Breast epithelium (tissue), 4 donors: ENCODE results near the gene ARHGEF4. TPM values are rescaled to one million over a fixed set of nuclear protein-coding genes. Genes with fewer than 3 reads are reported as not detected.

Experiments
- DNase-seq, 2 donors: peaks; one replicate each; pipeline ENCODE4 v3.0.0-alpha.2; 2019; ENCODE audit warnings: low spot score in 2 of 2
- H3K27ac ChIP-seq, 2 donors: fragments of 200-600 bp; sonication (generic) in 1 of 2; one replicate each; pipeline ENCODE4 v1.5.1; 2016 to 2019; ENCODE audit warnings: mild to moderate bottlenecking in 1 of 2
- H3K27me3 ChIP-seq, 2 donors: fragments of 200-600 bp; sonication (generic) in 1 of 2; one replicate each; pipeline versions ENCODE4 v1.5.1 to v1.6.0; 2017 to 2019; ENCODE audit warnings: control low read depth in 1 of 2, mild to moderate bottlenecking in 1 of 2
- H3K36me3 ChIP-seq: fragments of 200-600 bp; one replicate; pipeline ENCODE4 v1.5.1; 2019
- H3K4me1 ChIP-seq, 2 donors: fragments of 200-600 bp; sonication (generic); one replicate each; pipeline ENCODE4 v1.5.1; 2016 to 2019; ENCODE audit warnings: control low read depth in 1 of 2
- H3K4me3 ChIP-seq, 3 donors: fragments of 200-600 bp; sonication (generic); 1 replicate in 2 of 3; 2 replicates in 1 of 3; pipeline ENCODE4 v1.5.1; 2016 to 2019; ENCODE audit warnings: mild to moderate bottlenecking in 3 of 3, moderate library complexity in 2 of 3
- H3K9me3 ChIP-seq, 2 donors: fragments of 200-600 bp; sonication (generic) in 1 of 2; one replicate each; pipeline ENCODE4 v1.5.1; 2016 to 2019; ENCODE audit warnings: control low read depth in 1 of 2
- CTCF ChIP-seq, 3 donors: fragments of 450-650 bp; IDR thresholded peaks; one replicate each; pipeline ENCODE4 v1.5.1; 2016 to 2017; ENCODE audit warnings: antibody characterized with exemption in 3 of 3, mild to moderate bottlenecking in 3 of 3, moderate library complexity in 3 of 3
- POLR2A ChIP-seq: fragments of 450-650 bp; IDR thresholded peaks from one replicate; pipeline ENCODE4 v1.6.1; 2016; ENCODE audit warnings: antibody characterized with exemption, mild to moderate bottlenecking, moderate library complexity
- POLR2AphosphoS5 ChIP-seq, 3 donors: sonication (generic); formaldehyde crosslinking; IDR thresholded peaks; one replicate each; pipeline ENCODE4 v1.6.1; 2017; ENCODE audit warnings: antibody characterized with exemption in 3 of 3
- intact Hi-C: fragments of 100-400 bp; cut with DNase I; formaldehyde crosslinking; loops from one replicate; pipeline ENCODE4 v1.15.1; 2023; ENCODE audit warnings: low total_unique reads
- total RNA-seq, 3 donors: library from RNA; depleted of rRNA; stranded (reverse); fragments of >200 nt; gene quantifications; one replicate each; pipeline ENCODE4 v1.1.0, GENCODE V29; 2016

Gene ARHGEF4
- total RNA-seq, 3 donors from 2014 or later = 7.5 to 10.1 (median 8.0) TPM

- Histone ChIP-seq H3K4me1 (no peaks in the 10 kb centered on the region), H3K36me3 (no peaks in the 10 kb centered on the region), H3K4me3 (no peak overlapping the region), H3K9me3 (peaks cover 0 to 7% of the 10 kb centered on the region in 2 donors), H3K27me3 (no peaks in the 10 kb centered on the region), H3K27ac (no peak overlapping the region)
- TF ChIP-seq POLR2A (no peak), POLR2AphosphoS5 (IDR thresholded peaks at IDR 0.05) (no peak), CTCF (IDR thresholded peaks at IDR 0.05) (no peak)
- no peak for DNase-seq
- intact Hi-C loops = loop anchor here (10.0 kb wide), 1 partner anchor 81 kb away; no protein-coding TSS in a partner anchor
Observed at GRCh38 chr2:130875935-130876334, 39.2 kb downstream of the ARHGEF4 start.

- DNase-seq = no peak
- intact Hi-C loops = loop anchor here (10.0 kb wide), 1 partner anchor 82 kb away; no protein-coding TSS in a partner anchor
- no peak for TF ChIP-seq POLR2AphosphoS5 (IDR thresholded peaks at IDR 0.05)
- no peak for TF ChIP-seq CTCF (IDR thresholded peaks at IDR 0.05)
- TF ChIP-seq POLR2A = no peak
Observed at GRCh38 chr2:130877258-130877657, 40.5 kb downstream of the ARHGEF4 start.

GRCh38 chr2:130878316-130878715 lies 41.6 kb downstream of the ARHGEF4 start:
- no peaks in the 10 kb centered on the region for H3K36me3 ChIP-seq
- no peaks in the 10 kb centered on the region for H3K27me3 ChIP-seq
- no peak overlapping the region for H3K27ac ChIP-seq
- intact Hi-C loops = loop anchor here (10.0 kb wide), 1 partner anchor 84 kb away; no protein-coding TSS in a partner anchor
- TF ChIP-seq POLR2AphosphoS5 (IDR thresholded peaks at IDR 0.05) (no peak), CTCF (IDR thresholded peaks at IDR 0.05) (no peak), POLR2A (no peak)
- DNase-seq = no peak
- no peaks in the 10 kb centered on the region for H3K4me1 ChIP-seq
- H3K9me3 ChIP-seq = peaks cover 0 to 7% of the 10 kb centered on the region in 2 donors
- H3K4me3 ChIP-seq = no peak overlapping the region

More at GRCh38 chr2:130877258-130877657, 40.5 kb downstream of the ARHGEF4 start:
- Histone ChIP-seq H3K27ac (no peak overlapping the region), H3K27me3 (no peaks in the 10 kb centered on the region), H3K4me1 (no peaks in the 10 kb centered on the region), H3K4me3 (no peak overlapping the region), H3K9me3 (peaks cover 0 to 7% of the 10 kb centered on the region in 2 donors), H3K36me3 (no peaks in the 10 kb centered on the region)

- TF ChIP-seq CTCF (IDR thresholded peaks at IDR 0.05) (no peak), POLR2A (no peak), POLR2AphosphoS5 (IDR thresholded peaks at IDR 0.05) (no peak)
- H3K4me3 ChIP-seq = no peak overlapping the region
- H3K27me3 ChIP-seq = no peaks in the 10 kb centered on the region
- intact Hi-C loops = loop anchor here (10.0 kb wide), 1 partner anchor 84 kb away; no protein-coding TSS in a partner anchor
- no peaks in the 10 kb centered on the region for H3K36me3 ChIP-seq
- no peak for DNase-seq
- H3K4me1 ChIP-seq = no peaks in the 10 kb centered on the region
- H3K27ac ChIP-seq = no peak overlapping the region
- peaks cover 0 to 7% of the 10 kb centered on the region in 2 donors for H3K9me3 ChIP-seq
Observed at GRCh38 chr2:130878933-130879332, 42.2 kb downstream of the ARHGEF4 start.

GRCh38 chr2:130882111-130882690 lies 45.5 kb downstream of the ARHGEF4 start:
- intact Hi-C loops = no loop called here
- H3K4me3 ChIP-seq = no peak overlapping the region
- no peak for TF ChIP-seq POLR2A
- TF ChIP-seq CTCF (IDR thresholded peaks at IDR 0.05) = no peak
- no peak for TF ChIP-seq POLR2AphosphoS5 (IDR thresholded peaks at IDR 0.05)
- H3K9me3 ChIP-seq = peaks cover 0 to 7% of the 10 kb centered on the region in 2 donors
- no peaks in the 10 kb centered on the region for H3K4me1 ChIP-seq
- no peak for DNase-seq
- no peaks in the 10 kb centered on the region for H3K36me3 ChIP-seq
- no peaks in the 10 kb centered on the region for H3K27me3 ChIP-seq
- H3K27ac ChIP-seq = no peak overlapping the region
